Fibroblast of villous mesenchyme (primary cell): Measurements from ENCODE around the gene LASP1. TPM values are rescaled to one million over a fixed set of nuclear protein-coding genes. Genes with fewer than 3 reads are reported as not detected.

ENCODE experiments used
- DNase-seq: peaks from one replicate; pipeline ENCODE4 v3.0.0-alpha.2; 2010; ENCODE audit warnings: low read depth
- H3K4me3 ChIP-seq: 2 replicates; pipeline ENCODE4 v1.5.1; 2011; ENCODE audit warnings: low read depth, mild to moderate bottlenecking, low read length
- total RNA-seq: library from RNA; depleted of rRNA; stranded (reverse); fragments of >200 nt; gene quantifications from 2 replicates; pipeline ENCODE4 v1.2.3, GENCODE V29; 2012
- TF ChIP-seq, protein P1 (sequence below): IDR thresholded peaks from 2 replicates; pipeline ENCODE4 v1.5.1; 2012; ENCODE audit warnings: low read depth, mild to moderate bottlenecking, low read length; ENCODE audit not compliant: insufficient read depth

LASP1 gene
- total RNA-seq, 1 donor: 475 TPM

GRCh38 chr17:38885044-38885727, 15.3 kb downstream of the LASP1 start:
- TF ChIP-seq, protein P1, sequence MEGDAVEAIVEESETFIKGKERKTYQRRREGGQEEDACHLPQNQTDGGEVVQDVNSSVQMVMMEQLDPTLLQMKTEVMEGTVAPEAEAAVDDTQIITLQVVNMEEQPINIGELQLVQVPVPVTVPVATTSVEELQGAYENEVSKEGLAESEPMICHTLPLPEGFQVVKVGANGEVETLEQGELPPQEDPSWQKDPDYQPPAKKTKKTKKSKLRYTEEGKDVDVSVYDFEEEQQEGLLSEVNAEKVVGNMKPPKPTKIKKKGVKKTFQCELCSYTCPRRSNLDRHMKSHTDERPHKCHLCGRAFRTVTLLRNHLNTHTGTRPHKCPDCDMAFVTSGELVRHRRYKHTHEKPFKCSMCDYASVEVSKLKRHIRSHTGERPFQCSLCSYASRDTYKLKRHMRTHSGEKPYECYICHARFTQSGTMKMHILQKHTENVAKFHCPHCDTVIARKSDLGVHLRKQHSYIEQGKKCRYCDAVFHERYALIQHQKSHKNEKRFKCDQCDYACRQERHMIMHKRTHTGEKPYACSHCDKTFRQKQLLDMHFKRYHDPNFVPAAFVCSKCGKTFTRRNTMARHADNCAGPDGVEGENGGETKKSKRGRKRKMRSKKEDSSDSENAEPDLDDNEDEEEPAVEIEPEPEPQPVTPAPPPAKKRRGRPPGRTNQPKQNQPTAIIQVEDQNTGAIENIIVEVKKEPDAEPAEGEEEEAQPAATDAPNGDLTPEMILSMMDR: no peak
- no peak for DNase-seq
- no peak overlapping the region for H3K4me3 ChIP-seq

DNA sequence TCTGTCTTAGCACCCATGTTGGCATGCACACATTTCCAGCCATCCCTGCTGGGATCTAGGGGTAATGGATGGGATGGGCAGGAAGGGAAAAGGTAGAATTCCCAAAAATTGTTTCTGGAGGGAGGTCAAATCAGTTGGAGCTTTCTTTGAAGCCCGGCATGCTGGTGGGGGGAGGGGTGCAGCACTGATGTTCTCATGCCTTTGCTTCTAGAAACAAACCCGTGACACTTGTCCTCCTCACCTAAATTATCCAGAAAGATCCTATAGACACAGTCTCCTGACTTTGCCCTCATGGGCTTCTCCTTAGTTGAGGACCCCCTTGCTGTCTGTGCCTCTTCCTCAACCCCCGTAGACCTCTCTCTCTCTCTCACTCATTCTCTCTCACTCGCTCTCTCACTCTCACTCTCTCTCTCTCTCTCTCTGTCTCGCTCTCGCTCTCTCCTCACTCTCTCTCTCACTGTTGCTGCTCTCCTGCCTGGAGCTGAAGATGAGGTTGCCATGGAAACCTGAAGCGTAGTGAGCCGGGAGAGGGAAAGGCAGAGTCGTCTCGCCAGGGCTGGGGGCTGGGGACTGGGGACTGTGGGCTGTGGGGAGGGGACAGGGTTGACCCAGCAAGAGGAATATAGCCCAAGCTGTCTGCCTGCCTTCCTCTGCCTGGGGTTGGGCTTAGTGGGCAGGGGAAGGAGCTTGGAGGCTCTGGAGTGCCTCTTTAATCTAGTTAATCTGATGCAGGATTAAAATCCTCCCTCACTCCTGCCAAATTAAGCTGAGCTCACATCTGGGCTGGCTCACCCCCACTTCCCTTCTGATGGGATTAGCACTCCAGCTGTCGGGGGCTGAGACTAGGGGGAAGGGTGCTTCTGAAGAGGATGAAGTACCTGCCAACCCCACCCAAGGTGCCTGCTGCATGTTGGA, 16.1 kb downstream of the LASP1 start:
- DNase-seq: no peak
- no peak overlapping the region for H3K4me3 ChIP-seq
- TF ChIP-seq, protein P1: no peak

- TF ChIP-seq, protein P1: no peak
- H3K4me3 ChIP-seq: no peak overlapping the region
Measured at GRCh38 chr17:38886643-38887010, 16.8 kb downstream of the LASP1 start.

DNA sequence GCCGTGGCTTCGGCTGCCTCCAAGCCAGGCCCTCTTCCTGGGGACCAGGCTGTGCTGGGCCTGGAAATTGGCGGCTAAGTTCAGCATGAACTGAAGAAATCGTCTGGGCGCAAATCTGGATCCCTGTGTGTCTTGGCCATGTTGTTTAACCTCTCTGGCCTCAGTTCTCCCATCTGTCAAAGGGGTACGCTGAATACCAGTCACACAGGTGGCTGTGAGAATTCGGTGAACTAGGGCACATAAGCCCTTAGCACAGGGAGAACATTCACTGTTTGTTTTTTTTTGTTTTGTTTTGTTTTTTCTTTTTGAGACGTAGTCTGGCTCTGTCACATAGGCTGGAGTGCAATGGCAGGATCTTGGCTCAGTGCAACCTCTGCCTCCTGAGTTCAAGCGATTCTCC, 19.0 kb downstream of the LASP1 start:
- no peak overlapping the region for H3K4me3 ChIP-seq
- no peak for DNase-seq
- TF ChIP-seq, protein P1: no peak

More at GRCh38 chr17:38886643-38887010, 16.8 kb downstream of the LASP1 start:
- no peak for DNase-seq

DNA sequence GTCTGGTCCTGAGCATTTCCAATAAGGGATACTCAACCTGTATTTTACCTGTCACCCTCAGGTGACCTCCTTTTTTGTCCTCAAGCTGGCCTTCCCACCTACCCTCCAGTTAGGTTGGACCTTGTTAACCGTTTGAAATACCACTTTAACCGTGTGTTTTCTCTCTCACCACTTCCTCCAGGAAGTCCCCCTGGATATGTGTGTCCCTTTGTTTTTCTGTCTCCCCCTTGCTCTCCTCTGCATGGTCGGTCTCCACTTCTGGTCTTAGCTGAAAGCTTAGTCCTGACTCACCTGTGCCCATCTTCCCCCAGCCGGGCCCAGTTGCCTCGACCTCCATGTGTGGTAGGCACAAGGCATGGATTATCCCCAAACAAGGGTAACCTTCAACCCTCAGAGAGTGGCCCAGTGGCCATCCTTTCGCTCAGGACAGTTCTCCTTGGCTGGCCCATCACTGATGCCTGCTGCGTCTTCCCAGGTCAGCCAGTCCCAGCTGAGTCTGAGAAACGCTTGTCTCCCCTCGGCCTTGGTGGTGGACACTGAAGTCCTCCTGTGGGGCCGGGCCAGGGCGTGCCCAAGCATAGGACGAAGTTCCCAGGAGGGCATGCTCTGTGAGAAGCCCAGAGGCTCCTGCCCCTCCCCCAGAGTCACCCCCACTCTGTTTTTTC, 20.0 kb downstream of the LASP1 start:
- no peak for DNase-seq
- H3K4me3 ChIP-seq: no peak overlapping the region
- TF ChIP-seq, protein P1: no peak

DNA sequence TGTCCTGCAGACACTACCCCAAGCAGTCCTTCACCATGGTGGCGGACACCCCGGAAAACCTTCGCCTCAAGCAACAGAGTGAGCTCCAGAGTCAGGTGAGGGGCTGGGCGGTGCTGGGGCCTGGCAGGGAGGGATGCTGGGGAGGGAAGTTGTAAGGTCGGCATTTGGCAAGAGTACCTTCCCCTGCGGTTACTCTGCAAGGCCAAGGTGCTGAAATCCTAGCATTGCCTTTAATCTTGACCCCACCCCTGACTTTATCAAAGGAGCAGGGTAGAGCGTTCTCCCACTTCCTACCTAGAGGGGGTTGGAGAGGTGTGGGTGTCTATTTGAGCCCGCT, 20.5 kb downstream of the LASP1 start:
- TF ChIP-seq, protein P1: no peak
- no peak overlapping the region for H3K4me3 ChIP-seq
- no peak for DNase-seq
